ENCODE data around the gene CYP4F22. TPM values are rescaled to one million over a fixed set of nuclear protein-coding genes. Genes with fewer than 3 reads are reported as not detected.
"Not testable (repeated sequence)": the region's sequence is repeated elsewhere in the genome, so short reads cannot be mapped to it uniquely, and the experiment has no call there.

Gene CYP4F22
- polyA plus RNA-seq, 5 donors: not detected

GRCh38 chr19:15488489-15489226 is 19.7 kb upstream of the CYP4F22 start:
- DNase-seq: no peak

GRCh38 chr19:15495151-15495550 is 13.2 kb upstream of the CYP4F22 start:
- DNase-seq: no peak

GRCh38 chr19:15498156-15498858 is 10.0 kb upstream of the CYP4F22 start:
- DNase-seq: no peak

- DNase-seq: no peak
Measured at GRCh38 chr19:15498910-15499309, 9.4 kb upstream of the CYP4F22 start.

- no peak for DNase-seq
Measured at GRCh38 chr19:15501596-15501995, 6.7 kb upstream of the CYP4F22 start.

GRCh38 chr19:15502264-15502663 is 6.1 kb upstream of the CYP4F22 start:
- no peak for DNase-seq

- DNase-seq: no peak
Measured at GRCh38 chr19:15506074-15506571, 2.2 kb upstream of the CYP4F22 start.

- no peak for DNase-seq
Measured at GRCh38 chr19:15507068-15508034, 974 bp upstream of the CYP4F22 start.

- no peak for DNase-seq
Measured at GRCh38 chr19:15511671-15512424, 3.5 kb downstream of the CYP4F22 start.

GRCh38 chr19:15515227-15515625 is 6.9 kb downstream of the CYP4F22 start:
- DNase-seq: not testable (repeated sequence)

GRCh38 chr19:15516363-15516762 is 8.0 kb downstream of the CYP4F22 start:
- DNase-seq: no peak

GRCh38 chr19:15517778-15518177 is 9.5 kb downstream of the CYP4F22 start:
- no peak for DNase-seq

- DNase-seq: no peak
Measured at GRCh38 chr19:15519433-15519976, 11.2 kb downstream of the CYP4F22 start.

- DNase-seq: no peak
Measured at GRCh38 chr19:15524781-15525180, 16.5 kb downstream of the CYP4F22 start.

- no peak for DNase-seq
Measured at GRCh38 chr19:15525291-15525690, 17.0 kb downstream of the CYP4F22 start.

- no peak for DNase-seq
Measured at GRCh38 chr19:15526408-15526807, 18.1 kb downstream of the CYP4F22 start.

GRCh38 chr19:15527705-15528104 is 19.4 kb downstream of the CYP4F22 start:
- no peak for DNase-seq

- DNase-seq: no peak
Measured at GRCh38 chr19:15529774-15530372, 21.5 kb downstream of the CYP4F22 start.

- no peak for DNase-seq
Measured at GRCh38 chr19:15532779-15533521, 24.6 kb downstream of the CYP4F22 start.

GRCh38 chr19:15533522-15533830 is 25.2 kb downstream of the CYP4F22 start:
- not testable (repeated sequence) for DNase-seq
